Measurements from ENCODE around the gene WDR19.

The WDR19 gene

GRCh38 chr4:39305912-39306677 lies 123.8 kb downstream of the WDR19 start:
- DNase-seq: no peak

GRCh38 chr4:39308611-39309010 lies 126.3 kb downstream of the WDR19 start:
- DNase-seq: peak; percentile 66 to 86

- no peak for DNase-seq
These were observed 130.5 kb downstream of the WDR19 start for GRCh38 chr4:39312816-39313215.

GRCh38 chr4:39319676-39320075 lies 137.3 kb downstream of the WDR19 start:
- no peak for DNase-seq

GRCh38 chr4:39320381-39321115 lies 138.2 kb downstream of the WDR19 start:
- DNase-seq: no peak

GRCh38 chr4:39323821-39324220 lies 141.5 kb downstream of the WDR19 start:
- DNase-seq: no peak

- no peak for DNase-seq
These were observed 142.1 kb downstream of the WDR19 start for GRCh38 chr4:39324446-39324845.

GRCh38 chr4:39324897-39325613 lies 142.7 kb downstream of the WDR19 start:
- no peak for DNase-seq

GRCh38 chr4:39326468-39326977 lies 144.2 kb downstream of the WDR19 start:
- no peak for DNase-seq

GRCh38 chr4:39330353-39330752 lies 148.0 kb downstream of the WDR19 start:
- DNase-seq: no peak

GRCh38 chr4:39331191-39331590 lies 148.9 kb downstream of the WDR19 start:
- no peak for DNase-seq

All from NCI-H524 (cell line).